HG02678 (cell line): ENCODE data around the gene UCMA.
"Not testable (repeated sequence)": the region's sequence is repeated elsewhere in the genome, so short reads cannot be mapped to it uniquely, and the experiment has no call there.

ENCODE experiments used
- ATAC-seq: cut with Tn5 transposase; IDR thresholded peaks from one replicate; pipeline ENCODE4 v1.9.1; 2021; ENCODE audit warnings: mild to moderate bottlenecking, moderate library complexity; ENCODE audit not compliant: unreplicated experiment

Gene UCMA

GRCh38 chr10:13234736-13235135 is 562 bp upstream of the UCMA start:
- ATAC-seq: not testable (repeated sequence)

GRCh38 chr10:13233358-13233757 is 816 bp downstream of the UCMA start:
- no peak for ATAC-seq

- no peak for ATAC-seq
These were observed 2.4 kb downstream of the UCMA start for GRCh38 chr10:13231808-13232207.

GRCh38 chr10:13231190-13231589 is 3.0 kb downstream of the UCMA start:
- ATAC-seq: no peak

GRCh38 chr10:13227031-13227430 is 7.1 kb downstream of the UCMA start:
- ATAC-seq: no peak

- no peak for ATAC-seq
These were observed 8.6 kb downstream of the UCMA start for GRCh38 chr10:13225601-13226000.

GRCh38 chr10:13224210-13224995 is 9.8 kb downstream of the UCMA start:
- no peak for ATAC-seq

- ATAC-seq: no peak
These were observed 10.9 kb downstream of the UCMA start for GRCh38 chr10:13223241-13223640.

- no peak for ATAC-seq
These were observed 11.6 kb downstream of the UCMA start for GRCh38 chr10:13222566-13222965.

- ATAC-seq: no peak
These were observed 12.0 kb downstream of the UCMA start for GRCh38 chr10:13222151-13222550.

- ATAC-seq: no peak
These were observed 12.6 kb downstream of the UCMA start for GRCh38 chr10:13221572-13221971.

GRCh38 chr10:13219685-13220670 is 14.2 kb downstream of the UCMA start:
- no peak for ATAC-seq

- no peak for ATAC-seq
These were observed 15.3 kb downstream of the UCMA start for GRCh38 chr10:13218878-13219277.

- ATAC-seq: no peak
These were observed 21.0 kb downstream of the UCMA start for GRCh38 chr10:13213163-13213562.

GRCh38 chr10:13206546-13207443 is 27.4 kb downstream of the UCMA start:
- no peak for ATAC-seq

GRCh38 chr10:13206091-13206490 is 28.1 kb downstream of the UCMA start:
- no peak for ATAC-seq

- ATAC-seq: no peak
These were observed 33.0 kb downstream of the UCMA start for GRCh38 chr10:13201132-13201531.

- no peak for ATAC-seq
These were observed 39.2 kb downstream of the UCMA start for GRCh38 chr10:13195016-13195415.

- ATAC-seq: no peak
These were observed 40.5 kb downstream of the UCMA start for GRCh38 chr10:13193637-13194036.

GRCh38 chr10:13191362-13191761 is 42.8 kb downstream of the UCMA start:
- no peak for ATAC-seq

- no peak for ATAC-seq
These were observed 43.4 kb downstream of the UCMA start for GRCh38 chr10:13190816-13191215.
